Measurements from ENCODE around the gene WDR81. TPM values are rescaled to one million over a fixed set of nuclear protein-coding genes. Genes with fewer than 3 reads are reported as not detected.
"Not testable (repeated sequence)": the region's sequence is repeated elsewhere in the genome, so short reads cannot be mapped to it uniquely, and the experiment has no call there.

The WDR81 gene
- total RNA-seq, 4 donors from 2014 or later: 37.1 to 83.3 (median 59.2) TPM

DNA sequence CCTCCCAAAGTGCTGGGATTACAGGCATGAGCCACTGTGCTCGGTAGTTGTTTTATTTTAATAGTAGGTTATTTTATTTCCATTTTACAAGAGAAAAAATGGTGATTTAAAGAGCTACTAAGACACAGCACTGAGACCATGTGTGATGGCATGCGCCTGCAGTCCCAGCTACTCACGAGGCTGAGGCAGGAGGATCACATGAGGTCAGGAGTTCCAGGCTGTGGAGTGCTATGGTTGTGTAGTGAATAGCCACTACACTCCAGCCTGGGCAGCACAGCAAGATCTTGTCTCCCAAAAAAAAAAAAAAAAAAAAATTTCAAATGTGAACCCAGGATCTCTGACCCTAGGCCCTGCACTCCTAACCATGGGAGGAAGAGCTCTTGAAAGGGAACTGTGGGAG lies 41.1 kb downstream of the WDR81 start:
- Histone ChIP-seq H3K4me3 (no peak overlapping the region), H3K36me3 (no peaks in the 10 kb centered on the region), H3K9me3 (no peaks in the 10 kb centered on the region), H3K27ac (peak overlapping the region in 2 of 4 donors; percentile 68 to 70), H3K27me3 (no peaks in the 10 kb centered on the region), H3K4me1 (peaks cover 15 to 40% (median 22%) of the 10 kb centered on the region in 4 donors)
- no peak for TF ChIP-seq POLR2A (IDR thresholded peaks at IDR 0.05)
- TF ChIP-seq, protein P1, sequence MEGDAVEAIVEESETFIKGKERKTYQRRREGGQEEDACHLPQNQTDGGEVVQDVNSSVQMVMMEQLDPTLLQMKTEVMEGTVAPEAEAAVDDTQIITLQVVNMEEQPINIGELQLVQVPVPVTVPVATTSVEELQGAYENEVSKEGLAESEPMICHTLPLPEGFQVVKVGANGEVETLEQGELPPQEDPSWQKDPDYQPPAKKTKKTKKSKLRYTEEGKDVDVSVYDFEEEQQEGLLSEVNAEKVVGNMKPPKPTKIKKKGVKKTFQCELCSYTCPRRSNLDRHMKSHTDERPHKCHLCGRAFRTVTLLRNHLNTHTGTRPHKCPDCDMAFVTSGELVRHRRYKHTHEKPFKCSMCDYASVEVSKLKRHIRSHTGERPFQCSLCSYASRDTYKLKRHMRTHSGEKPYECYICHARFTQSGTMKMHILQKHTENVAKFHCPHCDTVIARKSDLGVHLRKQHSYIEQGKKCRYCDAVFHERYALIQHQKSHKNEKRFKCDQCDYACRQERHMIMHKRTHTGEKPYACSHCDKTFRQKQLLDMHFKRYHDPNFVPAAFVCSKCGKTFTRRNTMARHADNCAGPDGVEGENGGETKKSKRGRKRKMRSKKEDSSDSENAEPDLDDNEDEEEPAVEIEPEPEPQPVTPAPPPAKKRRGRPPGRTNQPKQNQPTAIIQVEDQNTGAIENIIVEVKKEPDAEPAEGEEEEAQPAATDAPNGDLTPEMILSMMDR (IDR thresholded peaks at IDR 0.05): no peak
- DNase-seq: no peak

DNA sequence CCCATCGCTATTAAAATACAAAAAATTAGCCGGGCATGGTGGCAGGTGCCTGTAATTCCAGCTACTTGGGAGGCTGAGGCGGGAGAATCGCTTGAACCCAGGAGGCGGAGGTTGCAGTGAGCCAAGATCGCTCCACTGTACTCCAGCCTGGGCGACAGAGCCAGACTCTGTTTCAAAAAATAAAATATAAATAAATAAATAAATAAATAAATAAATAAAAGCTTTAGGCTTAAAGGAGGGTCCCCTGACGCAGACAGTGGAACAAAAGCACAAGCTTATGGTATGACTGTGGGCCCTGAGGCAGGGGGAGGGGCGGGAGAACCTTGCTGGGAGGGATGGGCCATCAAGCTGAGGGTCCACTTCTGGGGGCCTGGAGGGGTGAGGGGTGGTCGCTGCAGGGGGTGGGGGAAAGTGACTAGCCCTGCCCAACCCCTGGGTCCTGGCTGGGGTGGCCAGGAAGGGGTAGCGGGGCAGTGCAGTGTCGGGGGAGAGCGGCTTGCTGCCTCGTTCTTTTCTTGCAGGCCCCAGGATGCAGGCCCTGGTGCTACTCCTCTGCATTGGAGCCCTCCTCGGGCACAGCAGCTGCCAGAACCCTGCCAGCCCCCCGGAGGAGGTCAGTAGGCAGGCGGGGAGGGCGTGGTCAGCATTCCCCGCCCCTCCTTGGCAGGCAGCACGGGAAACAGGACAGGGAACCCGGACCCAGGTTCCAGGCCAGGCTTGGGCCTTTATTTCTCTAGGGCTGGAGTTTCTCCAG lies 42.1 kb downstream of the WDR81 start:
- no peaks in the 10 kb centered on the region for H3K27me3 ChIP-seq
- no peak overlapping the region for H3K4me3 ChIP-seq
- H3K27ac ChIP-seq: peak overlapping the region in 1 of 4 donors; percentile 26
- H3K4me1 ChIP-seq: peaks cover 15 to 39% (median 27%) of the 10 kb centered on the region in 4 donors
- DNase-seq: no peak
- H3K9me3 ChIP-seq: no peaks in the 10 kb centered on the region
- no peaks in the 10 kb centered on the region for H3K36me3 ChIP-seq
- no peak for TF ChIP-seq POLR2A (IDR thresholded peaks at IDR 0.05)
- TF ChIP-seq, protein P1 (IDR thresholded peaks at IDR 0.05): no peak

DNA sequence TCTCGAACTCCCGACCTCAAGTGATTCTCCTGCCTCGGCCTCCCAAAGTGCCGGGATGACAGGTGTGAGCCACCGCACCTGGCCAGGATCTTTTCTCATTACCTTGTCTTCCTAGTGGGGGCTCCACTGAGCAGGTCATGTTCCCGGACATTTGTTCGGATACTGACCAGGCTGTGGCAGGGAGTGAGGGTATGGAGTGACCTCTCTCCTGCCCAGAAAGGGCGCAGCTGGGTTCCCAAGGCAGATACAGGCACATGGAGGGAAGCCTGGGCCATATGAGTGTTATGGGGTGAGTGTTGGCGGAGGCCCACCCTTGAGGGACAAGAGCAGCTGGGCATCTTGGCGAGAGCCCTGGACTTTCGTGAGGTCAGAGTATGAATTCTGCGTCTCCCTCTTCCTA lies 42.9 kb downstream of the WDR81 start:
- no peaks in the 10 kb centered on the region for H3K9me3 ChIP-seq

DNA sequence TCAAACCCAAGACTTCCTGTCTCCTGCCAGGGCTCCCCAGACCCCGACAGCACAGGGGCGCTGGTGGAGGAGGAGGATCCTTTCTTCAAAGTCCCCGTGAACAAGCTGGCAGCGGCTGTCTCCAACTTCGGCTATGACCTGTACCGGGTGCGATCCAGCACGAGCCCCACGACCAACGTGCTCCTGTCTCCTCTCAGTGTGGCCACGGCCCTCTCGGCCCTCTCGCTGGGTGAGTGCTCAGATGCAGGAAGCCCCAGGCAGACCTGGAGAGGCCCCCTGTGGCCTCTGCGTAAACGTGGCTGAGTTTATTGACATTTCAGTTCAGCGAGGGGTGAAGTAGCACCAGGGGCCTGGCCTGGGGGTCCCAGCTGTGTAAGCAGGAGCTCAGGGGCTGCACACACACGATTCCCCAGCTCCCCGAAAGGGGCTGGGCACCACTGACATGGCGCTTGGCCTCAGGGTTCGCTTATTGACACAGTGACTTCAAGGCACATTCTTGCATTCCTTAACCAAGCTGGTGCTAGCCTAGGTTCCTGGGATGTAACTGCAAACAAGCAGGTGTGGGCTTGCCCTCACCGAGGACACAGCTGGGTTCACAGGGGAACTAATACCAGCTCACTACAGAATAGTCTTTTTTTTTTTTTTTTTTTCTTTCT lies 45.4 kb downstream of the WDR81 start:
- H3K27ac ChIP-seq: peak overlapping the region in 2 of 4 donors; percentile 16 to 68
- no peaks in the 10 kb centered on the region for H3K36me3 ChIP-seq
- TF ChIP-seq, protein P1 (IDR thresholded peaks at IDR 0.05): no peak
- no peak for TF ChIP-seq POLR2A (IDR thresholded peaks at IDR 0.05)
- no peaks in the 10 kb centered on the region for H3K9me3 ChIP-seq
- no peak overlapping the region for H3K4me3 ChIP-seq
- H3K27me3 ChIP-seq: no peaks in the 10 kb centered on the region
- DNase-seq: peak in 1 of 3 donors; percentile 48
- peaks cover 0 to 16% (median 6%) of the 10 kb centered on the region in 4 donors for H3K4me1 ChIP-seq

More for the DNA sequence above, 42.9 kb downstream of the WDR81 start:
- no peak for DNase-seq
- TF ChIP-seq, protein P1 (IDR thresholded peaks at IDR 0.05): no peak
- no peak for TF ChIP-seq POLR2A (IDR thresholded peaks at IDR 0.05)
- H3K27ac ChIP-seq: no peak overlapping the region
- no peaks in the 10 kb centered on the region for H3K36me3 ChIP-seq
- H3K27me3 ChIP-seq: no peaks in the 10 kb centered on the region
- H3K4me1 ChIP-seq: peaks cover 15 to 36% (median 25%) of the 10 kb centered on the region in 4 donors
- H3K4me3 ChIP-seq: no peak overlapping the region

DNA sequence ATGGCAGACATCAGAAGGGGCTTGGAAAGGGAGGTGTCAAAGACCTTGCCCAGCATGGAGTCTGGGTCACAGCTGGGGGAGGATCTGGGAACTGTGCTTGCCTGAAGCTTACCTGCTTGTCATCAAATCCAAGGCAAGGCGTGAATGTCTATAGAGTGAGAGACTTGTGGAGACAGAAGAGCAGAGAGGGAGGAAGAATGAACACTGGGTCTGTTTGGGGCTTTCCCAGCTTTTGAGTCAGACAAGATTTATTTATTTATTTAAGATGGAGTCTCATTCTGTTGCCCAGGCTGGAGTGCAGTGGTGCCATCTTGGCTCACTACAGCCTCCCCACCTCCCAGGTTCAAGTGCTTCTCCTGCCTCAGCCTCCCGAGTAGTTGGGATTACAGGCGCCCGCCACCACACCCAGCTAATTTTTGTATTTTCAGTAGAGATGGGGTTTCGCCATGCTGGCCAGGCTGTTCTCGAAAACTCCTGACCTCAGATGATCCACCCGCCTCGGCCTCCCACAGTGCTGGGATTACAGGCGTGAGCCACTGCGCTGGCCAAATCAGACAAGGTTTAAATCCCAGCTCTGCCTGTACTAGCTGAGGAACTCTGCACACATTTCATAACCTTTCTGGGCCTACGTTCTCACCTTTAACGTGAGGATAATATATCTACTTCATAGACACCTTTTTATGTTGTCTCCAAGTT lies 48.6 kb downstream of the WDR81 start:
- not testable (repeated sequence) for H3K4me3 ChIP-seq, H3K36me3 ChIP-seq, DNase-seq, H3K27me3 ChIP-seq, H3K9me3 ChIP-seq
- peak overlapping the region; percentile 30 to 79 (median 61) for H3K27ac ChIP-seq
- peaks cover 0 to 13% (median 2%) of the 10 kb centered on the region in 4 donors for H3K4me1 ChIP-seq

Measured in Peyer's patch (tissue), 4 donors.